GM19468 (cell line): Measurements from ENCODE around the gene UBE2J1.
"Not testable (repeated sequence)": the region's sequence is repeated elsewhere in the genome, so short reads cannot be mapped to it uniquely, and the experiment has no call there.

Experiments
- ATAC-seq: cut with Tn5 transposase; IDR thresholded peaks from one replicate; pipeline ENCODE4 v1.9.1; 2021; ENCODE audit warnings: mild to moderate bottlenecking, moderate library complexity, moderate number of reproducible peaks; ENCODE audit not compliant: unreplicated experiment; ENCODE audit errors: extremely low read depth

The UBE2J1 gene

GRCh38 chr6:89295981-89296380 is 56.5 kb downstream of the UBE2J1 start:
- no peak for ATAC-seq

DNA sequence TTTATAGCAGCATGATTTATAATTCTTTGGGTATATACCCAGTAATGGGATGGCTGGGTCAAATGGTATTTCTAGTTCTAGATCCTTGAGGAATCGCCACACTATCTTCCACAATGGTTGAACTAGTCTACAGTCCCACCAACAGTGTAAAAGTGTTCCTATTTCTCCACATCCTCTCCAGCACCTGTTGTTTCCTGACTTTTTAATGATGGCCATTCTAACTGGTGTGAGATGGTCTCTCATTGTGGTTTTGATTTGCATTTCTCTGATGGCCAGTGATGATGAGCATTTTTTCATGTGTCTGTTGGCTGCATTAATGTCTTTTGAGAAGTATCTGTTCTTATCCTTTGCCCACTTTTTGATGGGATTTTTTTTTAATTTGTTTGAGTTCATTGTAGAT is 57.4 kb downstream of the UBE2J1 start:
- ATAC-seq = not testable (repeated sequence)

- ATAC-seq = no peak
Observed at GRCh38 chr6:89291256-89291819, 61.2 kb downstream of the UBE2J1 start.

DNA sequence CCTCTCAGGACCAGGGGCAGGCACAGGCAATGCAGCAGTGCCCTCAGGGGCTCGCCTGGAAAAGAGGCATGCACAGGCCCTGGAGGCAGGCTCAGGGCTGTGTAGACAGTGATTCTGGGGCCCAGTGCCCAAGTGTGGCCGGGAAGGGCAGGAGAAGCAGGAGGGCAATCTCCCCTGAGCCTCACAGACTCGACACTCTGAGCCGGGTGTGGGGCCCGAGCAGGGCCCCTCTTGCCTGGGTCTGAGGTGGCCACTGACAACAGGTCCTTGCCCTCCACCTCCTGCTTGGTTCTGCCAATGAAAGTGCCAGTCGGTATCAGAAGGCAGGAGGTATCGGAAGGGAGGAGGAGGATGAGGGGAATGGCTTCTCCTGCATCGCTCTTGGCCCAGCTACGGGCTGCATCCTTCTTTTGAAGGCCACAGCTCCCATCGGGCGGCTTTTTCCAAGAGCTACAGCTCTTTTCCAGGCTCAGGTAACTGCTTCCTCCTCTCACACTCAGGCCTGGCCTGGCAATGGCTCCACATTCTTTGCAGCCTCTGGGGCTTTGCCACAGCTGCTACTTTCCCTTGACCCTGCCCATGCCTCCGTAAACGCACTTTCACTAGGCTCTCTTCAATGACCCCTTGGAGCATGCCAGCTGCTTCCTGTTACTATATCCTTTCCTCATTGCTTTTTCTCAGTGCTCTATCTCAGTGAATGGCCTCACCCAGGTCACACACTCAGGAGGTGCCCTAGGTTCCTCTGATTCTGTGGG is 61.9 kb downstream of the UBE2J1 start:
- no peak for ATAC-seq

DNA sequence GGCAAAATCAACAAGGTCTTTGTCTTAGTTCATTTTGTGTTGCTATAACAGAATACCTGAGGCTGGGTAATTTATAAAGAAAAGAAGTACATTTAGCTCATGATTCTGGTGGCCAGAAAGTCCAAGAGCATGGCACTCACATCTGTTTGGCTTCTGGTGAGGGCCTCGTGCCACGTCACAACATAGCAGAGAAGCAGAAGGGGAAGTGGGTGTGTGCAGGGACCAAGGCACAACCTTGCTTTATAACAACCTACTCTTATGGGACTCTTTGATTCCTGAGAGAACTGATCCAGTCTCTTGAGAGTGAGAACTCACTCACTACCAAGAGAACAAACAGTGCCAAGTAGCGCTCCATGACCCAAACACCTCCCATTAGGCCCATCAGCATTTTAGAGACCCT is 62.8 kb downstream of the UBE2J1 start:
- no peak for ATAC-seq

DNA sequence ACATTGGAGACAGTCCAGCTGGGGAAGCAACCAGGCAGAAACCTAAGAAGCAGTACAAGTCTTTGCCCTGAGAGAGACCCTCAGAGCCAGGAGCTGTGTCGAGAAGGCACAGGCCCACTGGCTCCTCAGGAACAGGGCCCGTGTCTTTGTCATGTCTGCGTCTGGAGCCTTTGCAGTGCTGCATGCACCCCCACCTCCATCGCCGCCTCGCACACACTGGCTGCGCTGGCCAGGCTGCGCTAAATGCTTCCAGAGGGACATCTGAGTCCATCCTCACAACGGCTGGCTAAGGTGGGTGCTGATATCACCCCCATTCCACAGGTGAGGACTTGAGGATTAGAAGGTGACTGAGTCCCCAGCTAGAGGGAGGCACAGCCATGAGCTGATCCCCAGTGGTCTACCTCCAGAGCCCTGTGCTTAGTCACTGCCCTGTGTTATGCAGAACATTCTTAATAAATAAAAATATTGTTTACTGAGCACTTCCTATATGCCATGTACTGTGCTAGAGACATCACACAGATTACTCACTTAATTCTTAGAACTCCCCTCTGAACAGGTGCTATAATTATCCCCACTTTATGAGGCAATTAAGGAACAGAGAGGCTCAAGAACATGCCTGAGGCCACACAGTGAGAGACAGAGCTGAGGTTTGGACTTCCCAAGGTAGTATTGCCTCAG is 65.0 kb downstream of the UBE2J1 start:
- no peak for ATAC-seq

GRCh38 chr6:89286516-89286915 is 66.0 kb downstream of the UBE2J1 start:
- ATAC-seq = no peak

GRCh38 chr6:89284963-89285735 is 67.4 kb downstream of the UBE2J1 start:
- ATAC-seq = no peak

DNA sequence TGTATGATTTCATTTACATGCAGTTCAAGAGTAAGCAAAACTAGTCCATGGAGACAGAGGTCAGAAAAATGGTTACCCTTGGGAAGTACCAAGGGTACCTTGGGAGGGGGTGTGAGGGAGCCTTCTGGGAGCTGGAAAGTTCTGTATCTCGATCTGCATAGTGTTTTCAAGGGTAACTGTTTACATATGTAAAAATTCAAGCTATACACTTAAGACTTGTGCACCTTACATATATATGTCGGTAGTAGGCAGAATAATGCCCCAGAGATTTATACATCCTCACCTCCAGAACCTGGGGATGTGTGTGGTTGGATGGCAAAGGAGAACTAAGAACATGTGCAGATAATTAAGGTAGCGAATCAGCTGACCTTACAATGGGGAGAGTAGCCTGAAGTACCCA is 68.4 kb downstream of the UBE2J1 start:
- no peak for ATAC-seq

DNA sequence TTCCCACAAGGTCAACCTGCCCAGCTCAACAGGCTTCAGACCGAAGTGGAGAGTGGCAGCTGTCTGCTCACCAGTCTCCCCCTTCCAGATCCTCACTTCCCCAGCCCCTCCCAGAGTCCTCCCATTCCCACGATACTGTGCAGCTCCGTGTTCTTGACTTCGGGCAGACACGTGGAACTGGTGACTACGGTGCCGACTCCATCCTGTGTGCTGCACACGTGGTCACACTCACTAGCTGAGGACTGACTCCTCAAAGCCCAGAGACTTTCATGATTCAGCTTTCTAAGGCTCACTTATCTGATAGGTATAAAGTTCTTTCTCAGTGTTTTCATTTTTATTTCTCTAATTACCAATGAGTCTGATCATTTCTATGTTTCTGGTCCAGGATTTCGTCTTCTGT is 69.8 kb downstream of the UBE2J1 start:
- no peak for ATAC-seq

- peak; percentile 84 for ATAC-seq
Observed at GRCh38 chr6:89281779-89282246, 70.7 kb downstream of the UBE2J1 start.

GRCh38 chr6:89278956-89279355 is 73.6 kb downstream of the UBE2J1 start:
- ATAC-seq = no peak
